IMR-90 (cell line): ENCODE measurements around the gene HCN3. TPM values are rescaled to one million over a fixed set of nuclear protein-coding genes. Genes with fewer than 3 reads are reported as not detected.

ENCODE experiments used
- ATAC-seq: fragments of 200-7000 bp; cut with Tn5 transposase; 2 replicates; pipeline ENCODE4 v1.9.1; 2020; ENCODE audit warnings: low read depth, mild to moderate bottlenecking, moderate library complexity
- BruUV-seq: library from RNA; stranded (reverse); fragments of 400-500 nt; replicated peaks from 2 replicates; lab custom pipeline; 2021; lab: Mats Ljungman, UMichigan
- CTCF ChIA-PET: fragments of 300-600 bp; formaldehyde crosslinking; extraction: SDS; loops from one replicate; lab custom pipeline; 2021; ENCODE audit warnings: antibody characterized with exemption; lab: Yijun Ruan, JAX
- POLR2A ChIA-PET: fragments of 300-600 bp; sonication (Branson Sonifier 250); formaldehyde crosslinking; loops from one replicate; lab custom pipeline; 2022; ENCODE audit warnings: antibody characterized with exemption; ENCODE audit not compliant: unreplicated experiment; lab: Charles Lee
- DNase-seq: peaks from one replicate; pipeline ENCODE4 v3.0.0; 2013
- H2AFZ ChIP-seq: replicated peaks from 2 replicates; pipeline ENCODE3; 2013; ENCODE audit warnings: low read length, mild to moderate bottlenecking; ENCODE audit not compliant: poor library complexity
- H2AK5ac ChIP-seq: 2 replicates; pipeline ENCODE4 v1.6.1; 2013; ENCODE audit warnings: low read depth, low read length, inconsistent platforms
- H2AK9ac ChIP-seq: replicated peaks from 2 replicates; pipeline ENCODE3; 2013; ENCODE audit warnings: mild to moderate bottlenecking, low read depth, low read length, moderate library complexity; ENCODE audit not compliant: poor library complexity
- H2BK120ac ChIP-seq: 2 replicates; pipeline ENCODE4 v1.6.1; 2013; ENCODE audit warnings: low read depth, low read length, inconsistent platforms
- H2BK15ac ChIP-seq: 3 replicates; pipeline ENCODE4 v1.6.1; 2013; ENCODE audit warnings: low read depth, low read length, inconsistent platforms
- H2BK20ac ChIP-seq: 2 replicates; pipeline ENCODE4 v1.6.1; 2013; ENCODE audit warnings: low read depth, mild to moderate bottlenecking, inconsistent platforms, low read length, moderate library complexity
- H2BK5ac ChIP-seq: 2 replicates; pipeline ENCODE4 v1.6.1; 2013; ENCODE audit warnings: mild to moderate bottlenecking, low read depth, low read length, inconsistent platforms; ENCODE audit not compliant: poor library complexity, severe bottlenecking
- H3K14ac ChIP-seq: replicated peaks from 2 replicates; pipeline ENCODE4 v1.6.1; 2013; ENCODE audit warnings: low read depth, low read length, inconsistent platforms
- H3K18ac ChIP-seq: 2 replicates; pipeline ENCODE4 v1.6.1; 2013; ENCODE audit warnings: low read depth, low read length, control low read depth
- H3K23ac ChIP-seq: 2 replicates; pipeline ENCODE4 v1.6.1; 2013; ENCODE audit warnings: low read depth, low read length, inconsistent platforms
- H3K27ac ChIP-seq: 2 replicates; pipeline ENCODE4 v1.5.1; 2013; ENCODE audit warnings: mild to moderate bottlenecking, control low read depth, low read length; ENCODE audit not compliant: insufficient read depth
- H3K27me3 ChIP-seq: 2 replicates; pipeline ENCODE4 v1.6.1; 2013; ENCODE audit warnings: low read length; ENCODE audit not compliant: control insufficient read depth, insufficient read depth
- H3K36me3 ChIP-seq: 2 replicates; pipeline ENCODE4 v1.6.1; 2013; ENCODE audit warnings: low read length, mixed read lengths; ENCODE audit not compliant: control insufficient read depth, insufficient read depth
- H3K4ac ChIP-seq: 2 replicates; pipeline ENCODE4 v1.6.1; 2013; ENCODE audit warnings: low read depth, low read length, inconsistent platforms
- H3K4me1 ChIP-seq: 2 replicates; pipeline ENCODE4 v1.6.1; 2013; ENCODE audit warnings: low read length, mixed read lengths; ENCODE audit not compliant: control insufficient read depth, insufficient read depth
- H3K4me2 ChIP-seq: 2 replicates; pipeline ENCODE4 v1.6.1; 2013; ENCODE audit warnings: low read depth, mild to moderate bottlenecking, control low read depth, low read length, moderate library complexity
- H3K4me3 ChIP-seq: 2 replicates; pipeline ENCODE4 v1.5.1; 2013; ENCODE audit warnings: low read depth, mild to moderate bottlenecking, control low read depth, low read length, moderate library complexity; ENCODE audit not compliant: insufficient read depth
- H3K56ac ChIP-seq: 2 replicates; pipeline ENCODE4 v1.6.1; 2013; ENCODE audit warnings: low read length, inconsistent platforms; ENCODE audit not compliant: insufficient read depth; ENCODE audit errors: extremely low read depth
- H3K79me1 ChIP-seq, 2 experiments: 2 replicates each; pipeline ENCODE4 v1.6.1; 2013; ENCODE audit warnings: low read length in 2 of 2, inconsistent platforms in 1 of 2, low read depth in 1 of 2
- H3K9ac ChIP-seq: 2 replicates; pipeline ENCODE4 v1.6.1; 2013; ENCODE audit warnings: low read depth, low read length, control low read depth
- H3K9me1 ChIP-seq: 2 replicates; pipeline ENCODE4 v1.6.1; 2013; ENCODE audit warnings: low read length, inconsistent platforms; ENCODE audit not compliant: insufficient read depth
- H3K9me3 ChIP-seq: 2 replicates; pipeline ENCODE4 v1.6.1; 2013; ENCODE audit warnings: low read length; ENCODE audit not compliant: control insufficient read depth, insufficient read depth
- H4K20me1 ChIP-seq: 2 replicates; pipeline ENCODE4 v1.6.1; 2013; ENCODE audit warnings: low read length, inconsistent platforms; ENCODE audit not compliant: insufficient read depth
- H4K5ac ChIP-seq: 2 replicates; pipeline ENCODE4 v1.6.1; 2013; ENCODE audit warnings: mild to moderate bottlenecking, low read depth, low read length, control low read depth
- H4K8ac ChIP-seq, 2 experiments: 2 replicates each; pipeline ENCODE4 v1.6.1; 2013; ENCODE audit warnings: low read depth in 2 of 2, low read length in 2 of 2, control low read depth in 1 of 2, inconsistent platforms in 1 of 2
- H4K91ac ChIP-seq: 2 replicates; pipeline ENCODE4 v1.6.1; 2013; ENCODE audit warnings: low read depth, low read length, inconsistent platforms; ENCODE audit not compliant: insufficient read depth
- BHLHE40 ChIP-seq: fragments of 150-350 bp; IDR thresholded peaks from 2 replicates; pipeline ENCODE4 v1.6.1; 2016; ENCODE audit warnings: mild to moderate bottlenecking, low read depth, low read length
- CEBPB ChIP-seq: IDR thresholded peaks from 2 replicates; pipeline ENCODE4 v1.6.1; 2012; ENCODE audit warnings: low read depth, low read length, improper control_type of control experiment
- CHD1 ChIP-seq: IDR thresholded peaks from 2 replicates; pipeline ENCODE4 v1.6.1; 2012; ENCODE audit warnings: low read depth, low read length, improper control_type of control experiment
- CTCF ChIP-seq: conservative IDR thresholded peaks from 2 replicates; pipeline ENCODE4 v1.5.1; 2012; ENCODE audit warnings: mild to moderate bottlenecking, low read depth, low read length, improper control_type of control experiment
- ELK1 ChIP-seq: fragments of 150-350 bp; IDR thresholded peaks from 2 replicates; pipeline ENCODE4 v1.6.1; 2016; ENCODE audit warnings: low read depth, mild to moderate bottlenecking, low read length, moderate library complexity, borderline replicate concordance
- FOS ChIP-seq: fragments of 150-350 bp; IDR thresholded peaks from 2 replicates; pipeline ENCODE4 v1.6.1; 2016; ENCODE audit warnings: low read depth, low read length
- MAFK ChIP-seq: IDR thresholded peaks from 2 replicates; pipeline ENCODE4 v1.6.1; 2012; ENCODE audit warnings: low read depth, low read length, improper control_type of control experiment
- MAZ ChIP-seq: IDR thresholded peaks from 2 replicates; pipeline ENCODE4 v1.6.1; 2012; ENCODE audit warnings: low read depth, mild to moderate bottlenecking, low read length, improper control_type of control experiment, moderate library complexity, borderline replicate concordance
- MXI1 ChIP-seq: IDR thresholded peaks from 2 replicates; pipeline ENCODE4 v1.6.1; 2012; ENCODE audit warnings: low read depth, mild to moderate bottlenecking, low read length, moderate library complexity, borderline replicate concordance
- NFE2L2 ChIP-seq: fragments of 150-350 bp; IDR thresholded peaks from 2 replicates; pipeline ENCODE4 v1.6.1; 2016; ENCODE audit warnings: low read depth, mild to moderate bottlenecking, low read length
- POLR2A ChIP-seq: IDR thresholded peaks from 2 replicates; pipeline ENCODE4 v1.6.1; 2012; ENCODE audit warnings: mild to moderate bottlenecking, low read depth, low read length
- RAD21 ChIP-seq: IDR thresholded peaks from 2 replicates; pipeline ENCODE4 v1.6.1; 2012; ENCODE audit warnings: low read length, improper control_type of control experiment
- RCOR1 ChIP-seq: IDR thresholded peaks from 2 replicates; pipeline ENCODE4 v1.6.1; 2012; ENCODE audit warnings: mild to moderate bottlenecking, low read length, improper control_type of control experiment; ENCODE audit not compliant: insufficient replicate concordance
- RFX5 ChIP-seq: IDR thresholded peaks from 2 replicates; pipeline ENCODE4 v1.8.0; 2012; ENCODE audit warnings: low read depth, mild to moderate bottlenecking, low read length, moderate library complexity
- SMC3 ChIP-seq: fragments of 150-350 bp; IDR thresholded peaks from 2 replicates; pipeline ENCODE4 v1.6.1; 2016; ENCODE audit warnings: low read depth, mild to moderate bottlenecking, antibody characterized with exemption, low read length, moderate library complexity
- USF2 ChIP-seq: fragments of 150-350 bp; IDR thresholded peaks from 2 replicates; pipeline ENCODE4 v1.6.1; 2017; ENCODE audit warnings: mild to moderate bottlenecking, antibody characterized with exemption, low read length, low read depth
- WGBS, 2 experiments: methylation state at CpG; one replicate each; pipeline versions ENCODE4 v1.1.5 to v1.1.7; 2013; ENCODE audit warnings: missing lambda C conversion rate in 2 of 2; ENCODE audit not compliant: insufficient read length in 1 of 2; ENCODE audit errors: extremely low coverage in 2 of 2; 5-methylcytosine and 5-hydroxymethylcytosine counted together
- dilution Hi-C: fragments of 300-500 bp; cut with HindIII; formaldehyde crosslinking; loops from one replicate; pipeline ENCODE4 v1.14.3; 2018; ENCODE audit warnings: low sequenced_read_pairs; ENCODE audit not compliant: unreplicated experiment
- in situ Hi-C: fragments of 300-500 bp; cut with MboI; formaldehyde crosslinking; loops from 3 replicates; pipeline ENCODE4 v1.14.3; 2019; ENCODE audit warnings: low sequenced_read_pairs, inconsistent platforms, mixed read lengths
- intact Hi-C: fragments of 100-400 bp; cut with micrococcal nuclease; formaldehyde crosslinking; loops from 2 replicates; pipeline ENCODE4 v1.10.0; 2022
- polyA plus RNA-seq, 3 experiments: library from polyadenylated mRNA; depleted of rRNA; stranded (reverse); fragments of >200 nt; gene quantifications; 2 replicates each; pipeline ENCODE4 v1.2.3, GENCODE V29; 2012; ENCODE audit warnings: low replicate concordance in 1 of 3
- total RNA-seq: library from RNA; depleted of rRNA; stranded (reverse); fragments of >200 nt; gene quantifications from 2 replicates; pipeline ENCODE4 v1.2.3, GENCODE V29; 2012

The HCN3 gene
- total and polyA plus RNA-seq, 2 of the 4 experiments (the other 2 are of a cell fraction) = 0.36 to 2.7 TPM

GRCh38 chr1:155326020-155326526, 48.8 kb downstream of the HCN3 start:
- dilution Hi-C loops (no loop called here), in situ Hi-C loops (no loop called here), intact Hi-C loops (loop anchor here (10.0 kb wide), 1 partner anchor 121 kb away; the partner anchor contains the start of genes MTX1 and THBS3)
- Histone ChIP-seq H2BK120ac (no peak overlapping the region), H4K5ac (no peak overlapping the region), H3K4me1 (peaks cover 18% of the 10 kb centered on the region; the same call in 1 of the 2 replicates), H4K20me1 (peaks cover 29% of the 10 kb centered on the region), H3K9me3 (no peaks in the 10 kb centered on the region), H3K18ac (no peak overlapping the region), H3K4me3 (no peak overlapping the region), H2AFZ (no peak overlapping the region), H2BK5ac (no peak overlapping the region), H3K14ac (no peak overlapping the region), H2BK15ac (no peak overlapping the region), H3K4me2 (no peak overlapping the region), H3K79me1 (peaks cover 16 to 52% of the 10 kb centered on the region in 2 experiments), H4K91ac (no peak overlapping the region), H3K56ac (no peak overlapping the region), H3K27ac (no peak overlapping the region), H2AK5ac (peak overlapping the region; percentile 9; the same call in 1 of the 2 replicates), H4K8ac (peak overlapping the region in 1 of 2 experiments; percentile 49; a peak in 1 of 4 replicates), H3K4ac (no peak overlapping the region), H3K9ac (no peak overlapping the region; the same call in 1 of the 2 replicates), H2BK20ac (no peak overlapping the region), H3K36me3 (peaks cover 28% of the 10 kb centered on the region), H3K23ac (peak overlapping the region; percentile 60; the same call in 1 of the 2 replicates), H3K9me1 (peaks cover 19% of the 10 kb centered on the region; the same call in 1 of the 2 replicates), H2AK9ac (peak overlapping the region; percentile 87), H3K27me3 (no peaks in the 10 kb centered on the region)
- no TSS peak for BruUV-seq
- TF ChIP-seq CHD1 (no peak), ELK1 (no peak), RAD21 (no peak), CTCF (no peak), RCOR1 (no peak), MAFK (no peak), FOS (no peak), RFX5 (no peak), CEBPB (no peak), NFE2L2 (no peak), USF2 (no peak), MXI1 (no peak), POLR2A (no peak), SMC3 (no peak), BHLHE40 (no peak), MAZ (no peak)
- DNase-seq = no peak
- ChIA-PET POLR2A (no interaction called here), CTCF (no interaction called here)
- WGBS, 2 experiments = 88% methylated on average over 4 of the region's 6 CpGs; no CpG with 5 or more reads in 1 of the 2 experiments
- ATAC-seq = no peak
